GM23338 (cell line): ENCODE data around the gene NFIA. TPM values are rescaled to one million over a fixed set of nuclear protein-coding genes. Genes with fewer than 3 reads are reported as not detected.

Experiments
- ATAC-seq: fragments of 200-7000 bp; cut with Tn5 transposase; 3 replicates; pipeline ENCODE4 v1.9.1; 2020
- DNase-seq: peaks from one replicate; pipeline ENCODE4 v3.0.0-alpha.2; 2015; ENCODE audit warnings: low spot score
- H2AFZ ChIP-seq: fragments of 200-600 bp; sonication (generic); 2 replicates; pipeline ENCODE4 v1.8.0; 2016; ENCODE audit warnings: antibody characterized with exemption, mild to moderate bottlenecking, moderate library complexity
- H3F3A ChIP-seq: fragments of 200-600 bp; sonication (generic); replicated peaks from 2 replicates; pipeline ENCODE4 v1.8.0; 2017; ENCODE audit warnings: antibody characterized with exemption, mixed run types, low read depth
- H3K27ac ChIP-seq: fragments of 200-600 bp; sonication (generic); 2 replicates; pipeline ENCODE4 v1.6.1; 2016; ENCODE audit warnings: low read depth
- H3K27me3 ChIP-seq: fragments of 200-600 bp; sonication (generic); 2 replicates; pipeline ENCODE4 v1.8.0; 2016; ENCODE audit warnings: mild to moderate bottlenecking, mixed run types, moderate library complexity; ENCODE audit not compliant: insufficient read depth
- H3K36me3 ChIP-seq: fragments of 200-600 bp; sonication (generic); 2 replicates; pipeline ENCODE4 v1.8.0; 2016; ENCODE audit warnings: mild to moderate bottlenecking; ENCODE audit not compliant: insufficient read depth
- H3K4me1 ChIP-seq: fragments of 200-600 bp; sonication (generic); 2 replicates; pipeline ENCODE4 v1.8.0; 2016; ENCODE audit warnings: mild to moderate bottlenecking, moderate library complexity; ENCODE audit not compliant: insufficient read depth
- H3K4me2 ChIP-seq: fragments of 200-600 bp; sonication (generic); 2 replicates; pipeline ENCODE4 v1.7.1; 2017; ENCODE audit warnings: mixed run types
- H3K4me3 ChIP-seq: fragments of 200-600 bp; sonication (generic); 2 replicates; pipeline ENCODE4 v1.6.1; 2016; ENCODE audit warnings: mixed run types
- H3K79me2 ChIP-seq: fragments of 200-600 bp; sonication (generic); replicated peaks from 2 replicates; pipeline ENCODE4 v1.8.0; 2017; ENCODE audit warnings: mild to moderate bottlenecking; ENCODE audit not compliant: insufficient read depth
- H3K9me2 ChIP-seq: fragments of 200-600 bp; sonication (generic); 2 replicates; pipeline ENCODE4 v1.8.0; 2017; ENCODE audit not compliant: insufficient read depth
- H4K20me1 ChIP-seq: fragments of 200-600 bp; sonication (generic); replicated peaks from 2 replicates; pipeline ENCODE4 v1.8.0; 2017; ENCODE audit warnings: mild to moderate bottlenecking; ENCODE audit not compliant: insufficient read depth
- H3K27ac Mint-ChIP-seq: 2 replicates; pipeline ENCODE4 v1.8.0; 2020; ENCODE audit warnings: inconsistent platforms, mild to moderate bottlenecking, moderate library complexity, mixed read lengths
- H3K27me3 Mint-ChIP-seq: 3 replicates; pipeline ENCODE4 v1.8.0; 2022; ENCODE audit warnings: low read depth, mild to moderate bottlenecking, moderate library complexity, mixed read lengths, inconsistent platforms; ENCODE audit not compliant: insufficient read depth, poor library complexity
- H3K36me3 Mint-ChIP-seq: 3 replicates; pipeline ENCODE4 v1.8.0; 2021; ENCODE audit warnings: low read depth, mild to moderate bottlenecking, inconsistent platforms, moderate library complexity, mixed read lengths
- H3K4me1 Mint-ChIP-seq: 3 replicates; pipeline ENCODE4 v1.8.0; 2020; ENCODE audit warnings: mild to moderate bottlenecking, inconsistent platforms, mixed read lengths
- H3K4me3 Mint-ChIP-seq: 3 replicates; pipeline ENCODE4 v1.8.0; 2021; ENCODE audit warnings: moderate library complexity, mild to moderate bottlenecking, inconsistent platforms, mixed read lengths
- H3K9me3 Mint-ChIP-seq: 3 replicates; pipeline ENCODE4 v1.8.0; 2020; ENCODE audit warnings: moderate library complexity, mild to moderate bottlenecking, inconsistent platforms, mixed read lengths
- CREB1 ChIP-seq: fragments of 250-450 bp; sonication (Bioruptor Pico); IDR thresholded peaks from 2 replicates; pipeline ENCODE4 v1.5.0; 2020; ENCODE audit warnings: low read depth, mild to moderate bottlenecking, moderate library complexity
- CTCF ChIP-seq, 2 experiments: fragments of 200-600 bp in 1 of 2; sonication (generic) in 1 of 2; conservative IDR thresholded peaks; 2 replicates each; pipeline versions ENCODE4 v1.5.1 to v1.6.1; 2016 to 2017; ENCODE audit warnings: antibody characterized with exemption in 2 of 2, low read depth in 2 of 2, mild to moderate bottlenecking in 2 of 2, moderate library complexity in 1 of 2
- ETS1 ChIP-seq: IDR thresholded peaks from 2 replicates; pipeline ENCODE4 v1.6.1; 2016; ENCODE audit warnings: antibody characterized with exemption
- EZH2 ChIP-seq: fragments of 200-600 bp; sonication (generic); IDR thresholded peaks from one replicate; pipeline ENCODE4 v1.8.0; 2017; ENCODE audit warnings: antibody characterized with exemption, mild to moderate bottlenecking, low read depth; ENCODE audit not compliant: unreplicated experiment
- EZH2phosphoT487 ChIP-seq: fragments of 200-600 bp; sonication (generic); IDR thresholded peaks from one replicate; pipeline ENCODE4 v1.8.1; 2018; ENCODE audit warnings: antibody characterized with exemption; ENCODE audit not compliant: unreplicated experiment
- JUNB ChIP-seq: IDR thresholded peaks from one replicate; pipeline ENCODE4 v1.6.1; 2016; ENCODE audit warnings: antibody characterized with exemption; ENCODE audit not compliant: unreplicated experiment
- NANOG ChIP-seq: IDR thresholded peaks from 2 replicates; pipeline ENCODE4 v1.6.1; 2016; ENCODE audit warnings: antibody characterized with exemption, borderline replicate concordance
- POLR2AphosphoS5 ChIP-seq: IDR thresholded peaks from 2 replicates; pipeline ENCODE4 v1.6.1; 2016; ENCODE audit warnings: antibody characterized with exemption, low read depth
- REST ChIP-seq: IDR thresholded peaks from one replicate; pipeline ENCODE4 v1.6.1; 2018; ENCODE audit warnings: antibody characterized with exemption; ENCODE audit not compliant: unreplicated experiment
- STAT1 ChIP-seq: IDR thresholded peaks from one replicate; pipeline ENCODE4 v1.6.1; 2016; ENCODE audit warnings: antibody characterized with exemption; ENCODE audit not compliant: unreplicated experiment
- ZNF114 ChIP-seq: fragments of 250-450 bp; sonication (Bioruptor Pico); IDR thresholded peaks from 2 replicates; pipeline ENCODE4 v1.5.0; 2020; ENCODE audit warnings: mild to moderate bottlenecking, moderate library complexity
- ZNF331 ChIP-seq: fragments of 250-450 bp; sonication (Bioruptor Pico); IDR thresholded peaks from 2 replicates; pipeline ENCODE4 v1.5.0; 2020; ENCODE audit warnings: low read depth, mild to moderate bottlenecking, moderate library complexity
- ZNF462 ChIP-seq: fragments of 250-450 bp; sonication (Bioruptor Pico); IDR thresholded peaks from 2 replicates; pipeline ENCODE4 v1.5.0; 2020; ENCODE audit warnings: mild to moderate bottlenecking, moderate library complexity
- polyA plus RNA-seq: library from polyadenylated mRNA; unstranded; fragments of >200 nt; fragmentation: Nextera tagmentation; extraction: Ambion mirVana; gene quantifications from 2 replicates; pipeline ENCODE4 v1.2.1, GENCODE V29; 2016
- total RNA-seq: library from RNA; depleted of rRNA; stranded (reverse); fragments of >200 nt; shearing (Covaris generic); gene quantifications from 2 replicates; pipeline ENCODE4 v1.2.3, GENCODE V29; 2014

Gene NFIA
- total and polyA plus RNA-seq, 2 experiments from 2014 or later = 0.97 to 2.3 TPM

- Mint-ChIP-seq H3K4me1 (peaks cover 45% of the 10 kb centered on the region), H3K9me3 (0 out of 3 replicates have a peak, but pooled peaks cover 3% of the 10 kb centered on the region), H3K4me3 (no peak overlapping the region), H3K27ac (no peak overlapping the region), H3K27me3 (no peaks in the 10 kb centered on the region), H3K36me3 (peaks cover 6% of the 10 kb centered on the region; the same call in 1 of the 3 replicates)
- H3F3A ChIP-seq = no peaks in the 10 kb centered on the region
- no peak overlapping the region for H3K27ac ChIP-seq
- H3K4me3 ChIP-seq = no peak overlapping the region
- H4K20me1 ChIP-seq = no peaks in the 10 kb centered on the region
- H3K4me2 ChIP-seq = no peak overlapping the region
- no peak for TF ChIP-seq ZNF114 (CRISPR knock-in tag)
- no peak for TF ChIP-seq POLR2AphosphoS5
- no peak for TF ChIP-seq ZNF462 (CRISPR knock-in tag)
- no peak for TF ChIP-seq CTCF (conservative IDR thresholded peaks at IDR 0.05; ENCODE audit: low read depth in 2 of 2)
- no peak for TF ChIP-seq STAT1
- no peak for TF ChIP-seq ETS1
- no peak for TF ChIP-seq EZH2phosphoT487
- TF ChIP-seq REST = no peak
- no peak for TF ChIP-seq EZH2
- TF ChIP-seq CREB1 (CRISPR knock-in tag) = no peak
- no peak for TF ChIP-seq NANOG
- no peak for TF ChIP-seq ZNF331 (CRISPR knock-in tag)
- no peak for TF ChIP-seq JUNB
- no peaks in the 10 kb centered on the region for H3K36me3 ChIP-seq
- H3K4me1 ChIP-seq = peaks cover 31% of the 10 kb centered on the region
- ATAC-seq (no peak), DNase-seq (no peak)
- no peaks in the 10 kb centered on the region for H3K9me2 ChIP-seq
- no peaks in the 10 kb centered on the region for H3K79me2 ChIP-seq
- no peak overlapping the region for H2AFZ ChIP-seq
- H3K27me3 ChIP-seq = no peaks in the 10 kb centered on the region
These were observed 164.9 kb downstream of the NFIA start for GRCh38 chr1:61247051-61247825.
